DMS153 treated with DMSO at 0.1 percent for 48 hours (cell line): ENCODE results near the gene DDX43.
"Not testable (repeated sequence)": the region's sequence is repeated elsewhere in the genome, so short reads cannot be mapped to it uniquely, and the experiment has no call there.

Source experiments
- DNase-seq: peaks from one replicate; lab custom pipeline; 2025; ENCODE audit not compliant: unreplicated experiment; lab: John Stamatoyannopoulos, UW

DDX43 gene

DNA sequence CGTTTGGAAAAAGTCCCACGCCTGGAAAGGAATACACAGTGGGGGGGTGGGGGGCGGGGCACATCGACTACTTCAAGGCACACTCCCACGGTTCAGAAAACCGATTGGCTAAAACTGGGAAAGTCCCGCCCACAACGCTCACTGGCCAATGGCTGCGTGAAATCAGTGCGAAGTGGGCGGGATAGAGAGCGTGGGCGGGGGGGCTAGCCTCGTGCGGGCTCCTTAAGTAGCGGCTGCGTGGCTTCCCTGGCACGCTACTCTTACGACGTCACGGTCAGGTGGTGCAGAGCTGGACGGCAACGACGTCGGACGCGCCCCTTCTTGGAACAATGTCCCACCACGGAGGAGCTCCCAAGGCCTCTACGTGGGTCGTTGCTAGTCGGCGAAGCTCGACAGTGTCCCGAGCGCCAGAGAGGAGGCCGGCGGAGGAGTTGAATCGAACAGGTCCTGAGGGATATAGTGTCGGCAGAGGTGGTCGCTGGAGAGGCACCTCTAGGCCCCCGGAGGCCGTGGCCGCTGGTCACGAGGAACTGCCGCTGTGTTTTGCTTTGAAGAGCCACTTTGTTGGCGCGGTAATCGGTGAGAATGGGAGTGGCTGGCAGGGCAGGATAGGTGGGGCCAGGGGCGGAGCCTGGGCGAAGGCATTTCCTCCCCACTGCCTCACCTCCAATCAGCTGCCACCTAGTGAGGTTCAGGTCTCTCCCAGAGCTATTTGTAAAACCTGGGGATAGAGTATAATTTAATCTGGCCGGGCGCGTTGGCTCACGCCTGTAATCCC is at the start of gene DDX43:
TSS of gene DDX43 (plus strand) at position 252 of the 778 bp plus-strand sequence. CDS start at position 330, 78 bp downstream.
- no peak for DNase-seq

DNA sequence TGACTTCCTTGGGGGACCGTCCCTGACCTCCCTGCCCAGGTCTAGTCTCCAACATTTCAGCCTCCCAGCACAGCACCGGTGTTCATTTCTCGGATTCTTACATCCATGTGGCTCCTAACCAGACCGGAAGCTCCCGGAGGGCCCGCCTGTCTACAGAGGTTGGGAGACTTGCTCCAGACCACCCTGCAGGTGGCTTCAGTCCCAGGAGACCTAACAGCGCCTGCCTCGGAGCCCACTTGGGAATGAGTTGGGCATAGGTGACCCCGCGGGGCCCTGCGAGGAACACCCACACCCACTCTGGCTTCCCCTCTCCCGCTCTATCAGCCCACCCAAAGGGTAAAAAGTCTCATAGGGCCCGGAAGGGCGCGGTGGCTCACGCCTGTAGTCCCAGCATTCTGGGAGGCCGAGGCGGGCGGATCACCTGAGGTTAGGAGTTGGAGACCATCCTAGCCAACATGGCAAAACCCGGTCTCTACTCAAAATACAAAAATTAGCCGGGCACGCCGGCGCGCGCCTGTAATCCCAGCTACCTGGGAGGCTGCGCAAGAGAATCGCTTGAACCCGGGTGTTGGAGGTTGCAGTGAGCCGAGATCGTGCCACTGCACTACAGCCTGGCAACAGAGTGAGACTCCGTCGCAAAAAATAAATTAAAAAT is 46.0 kb upstream of the DDX43 start:
- no peak for DNase-seq

GRCh38 chr6:73349311-73349710 is 45.3 kb upstream of the DDX43 start:
- no peak for DNase-seq

GRCh38 chr6:73353636-73354593 is 40.7 kb upstream of the DDX43 start, which contains the start of gene DPPA5:
TSS of gene DPPA5 (minus strand) at chr6:73354276. CDS start at chr6:73354225, 51 bp downstream.
- no peak for DNase-seq

GRCh38 chr6:73362358-73362757 is 32.3 kb upstream of the DDX43 start, which contains the start of gene KHDC3L:
TSS of gene KHDC3L (plus strand) at chr6:73362658. CDS start at chr6:73362730, 72 bp downstream.
- DNase-seq: no peak

DNA sequence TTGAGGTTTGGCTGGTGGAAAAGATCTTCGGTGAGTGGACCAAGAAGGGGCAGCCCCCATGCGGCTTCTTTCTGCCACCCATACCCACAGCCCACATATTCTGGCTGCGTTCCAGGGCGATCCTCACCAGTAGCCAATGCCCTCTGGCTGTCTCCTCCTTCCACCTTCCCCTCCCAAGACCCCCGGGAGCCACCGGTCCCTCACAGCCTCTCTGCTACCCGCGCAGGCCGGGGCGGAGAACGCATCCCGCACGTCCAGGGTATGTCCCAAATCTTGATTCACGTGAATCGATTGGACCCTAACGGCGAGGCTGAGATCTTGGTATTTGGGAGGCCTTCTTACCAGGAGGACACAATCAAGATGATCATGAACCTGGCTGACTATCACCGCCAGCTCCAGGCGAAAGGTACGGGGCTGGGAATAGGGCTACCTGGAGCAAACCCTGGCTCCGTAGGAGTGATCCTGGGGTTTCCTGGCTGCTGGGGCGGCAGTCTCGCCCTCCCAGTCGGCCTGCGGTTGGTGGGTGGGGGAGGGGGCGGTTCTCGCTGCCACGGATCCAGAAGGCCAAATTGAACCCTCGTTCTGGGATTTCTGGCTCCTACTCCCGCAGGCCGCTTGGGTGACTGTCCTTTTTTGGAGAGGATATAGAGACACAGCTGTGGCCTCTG is 31.6 kb upstream of the DDX43 start:
- DNase-seq: no peak

GRCh38 chr6:73363537-73363875 is 31.1 kb upstream of the DDX43 start:
- no peak for DNase-seq

DNA sequence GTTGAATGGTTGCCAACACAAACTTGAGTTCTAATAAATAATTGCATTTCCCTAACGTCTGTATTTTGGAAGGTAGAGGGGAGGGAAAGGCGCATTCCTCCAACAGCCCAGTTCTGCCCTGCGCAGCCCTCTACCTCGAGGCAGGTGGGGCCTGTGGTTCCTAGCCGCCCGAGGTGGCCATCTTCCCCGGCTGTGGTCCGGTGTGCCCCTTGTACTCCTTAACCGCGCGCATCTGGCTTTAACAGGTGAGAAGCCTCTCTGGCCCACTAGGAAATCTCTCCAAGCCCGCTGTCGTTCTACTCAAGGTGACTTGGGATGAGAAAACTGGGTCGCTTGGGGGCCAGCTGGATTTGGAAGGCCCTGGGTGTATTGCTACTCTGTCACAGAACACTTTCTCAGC is 30.5 kb upstream of the DDX43 start:
- DNase-seq: no peak

DNA sequence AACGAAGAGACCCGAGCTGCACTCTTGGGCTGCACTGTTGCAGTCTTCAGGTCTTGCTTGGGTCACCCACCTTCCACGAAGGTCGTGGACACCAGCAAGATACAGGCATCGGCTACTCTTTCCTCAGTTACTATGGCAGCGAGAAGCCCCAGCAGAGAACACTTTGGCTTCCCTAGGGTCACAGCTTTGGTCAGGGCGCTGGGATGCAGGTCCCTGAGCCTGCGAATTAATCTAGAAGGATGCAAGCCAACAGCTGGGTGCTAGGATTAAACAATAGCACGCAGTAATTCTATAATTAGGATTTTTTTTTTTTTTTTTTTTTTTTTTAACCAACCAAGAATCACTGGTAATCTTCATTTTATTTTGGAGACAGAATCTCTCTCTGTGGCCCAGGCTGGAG is 30.1 kb upstream of the DDX43 start:
- no peak for DNase-seq

- no peak for DNase-seq
Observed at GRCh38 chr6:73367761-73368355, 26.8 kb upstream of the DDX43 start.

- no peak for DNase-seq
Observed at GRCh38 chr6:73368675-73369074, 26.0 kb upstream of the DDX43 start.

- DNase-seq: no peak
Observed at GRCh38 chr6:73369157-73369556, 25.5 kb upstream of the DDX43 start.

GRCh38 chr6:73369563-73369962 is 25.1 kb upstream of the DDX43 start, which contains the start of gene OOEP:
TSS of gene OOEP (minus strand) at chr6:73369897. CDS start at chr6:73369792, 105 bp downstream.
- DNase-seq: no peak

DNA sequence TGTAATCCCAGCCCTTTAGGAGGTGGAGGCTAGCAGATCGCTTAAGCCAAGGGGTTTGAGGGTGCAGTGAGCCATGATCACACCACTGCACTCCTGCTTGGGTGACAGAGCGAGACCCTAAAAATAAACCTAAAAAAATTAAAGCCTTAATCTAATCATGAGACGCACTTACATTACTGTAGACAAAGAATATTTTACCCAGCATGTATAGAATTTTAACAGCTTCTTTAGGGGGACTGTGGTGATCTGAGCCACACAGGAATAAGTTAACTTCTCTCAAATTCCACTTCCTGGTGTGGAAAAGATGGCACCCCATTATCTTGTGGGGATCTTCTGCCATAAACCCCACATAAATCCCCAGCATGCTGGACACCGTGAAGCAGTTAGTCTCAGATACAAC is 22.6 kb upstream of the DDX43 start:
- DNase-seq: no peak

GRCh38 chr6:73372516-73372915 is 22.1 kb upstream of the DDX43 start:
- no peak for DNase-seq

DNA sequence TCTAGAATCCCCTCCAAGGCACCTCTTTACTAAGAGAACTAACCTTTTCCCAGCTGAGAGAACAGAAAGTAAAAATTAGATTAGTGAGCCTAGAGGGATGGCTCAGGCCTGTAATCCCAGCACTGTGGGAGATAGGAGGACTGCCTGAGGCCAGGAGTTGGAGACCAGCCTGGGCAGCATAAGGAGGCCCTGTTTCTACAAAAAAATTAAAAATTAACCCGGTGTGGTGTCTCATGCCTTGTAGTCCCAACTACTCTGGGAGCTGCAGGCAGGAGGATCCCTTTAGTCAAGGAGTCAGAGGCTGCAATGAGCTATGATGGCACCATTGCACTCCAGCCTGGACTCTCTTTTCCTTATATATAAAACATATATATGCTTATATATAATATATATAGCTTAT is 19.4 kb upstream of the DDX43 start:
- DNase-seq: no peak

DNA sequence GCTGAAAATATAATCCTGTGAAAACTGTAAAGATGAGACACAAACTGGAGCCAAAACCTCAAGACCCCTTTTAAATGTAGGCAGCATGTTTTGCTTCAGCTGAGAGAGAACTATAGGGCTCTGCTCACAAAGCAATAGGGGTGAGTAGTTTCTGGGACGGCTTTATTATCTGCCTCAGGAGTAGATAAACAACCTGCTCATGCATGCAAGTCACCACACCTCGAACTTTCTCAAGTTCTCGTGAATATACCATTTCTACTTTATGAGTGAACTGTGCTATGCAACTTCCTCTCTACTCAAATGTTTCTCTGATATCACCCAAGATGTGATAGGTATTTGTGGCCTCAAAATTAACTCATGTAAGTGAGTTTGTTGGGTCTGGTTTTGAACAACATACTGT is 17.4 kb upstream of the DDX43 start:
- no peak for DNase-seq

DNA sequence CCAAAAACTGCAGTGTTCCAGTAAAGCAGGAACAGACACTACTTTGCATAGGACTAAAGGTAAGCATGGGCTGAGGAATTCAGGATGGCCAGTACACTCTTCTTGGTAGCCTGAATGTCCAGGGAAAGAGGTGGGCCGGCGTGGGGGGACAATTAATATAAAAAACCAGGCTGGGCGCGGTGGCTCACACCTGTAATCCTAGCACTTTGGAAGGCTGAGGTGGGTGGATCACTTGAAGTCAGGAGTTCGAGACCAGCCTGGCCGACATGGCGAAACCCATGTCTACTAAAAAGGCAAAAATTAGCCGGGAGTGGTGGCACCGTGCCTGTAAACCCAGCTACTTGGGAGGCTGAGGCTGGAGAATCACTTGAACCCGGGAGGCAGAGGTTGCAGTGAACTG is 13.1 kb upstream of the DDX43 start:
- DNase-seq: not testable (repeated sequence)

DNA sequence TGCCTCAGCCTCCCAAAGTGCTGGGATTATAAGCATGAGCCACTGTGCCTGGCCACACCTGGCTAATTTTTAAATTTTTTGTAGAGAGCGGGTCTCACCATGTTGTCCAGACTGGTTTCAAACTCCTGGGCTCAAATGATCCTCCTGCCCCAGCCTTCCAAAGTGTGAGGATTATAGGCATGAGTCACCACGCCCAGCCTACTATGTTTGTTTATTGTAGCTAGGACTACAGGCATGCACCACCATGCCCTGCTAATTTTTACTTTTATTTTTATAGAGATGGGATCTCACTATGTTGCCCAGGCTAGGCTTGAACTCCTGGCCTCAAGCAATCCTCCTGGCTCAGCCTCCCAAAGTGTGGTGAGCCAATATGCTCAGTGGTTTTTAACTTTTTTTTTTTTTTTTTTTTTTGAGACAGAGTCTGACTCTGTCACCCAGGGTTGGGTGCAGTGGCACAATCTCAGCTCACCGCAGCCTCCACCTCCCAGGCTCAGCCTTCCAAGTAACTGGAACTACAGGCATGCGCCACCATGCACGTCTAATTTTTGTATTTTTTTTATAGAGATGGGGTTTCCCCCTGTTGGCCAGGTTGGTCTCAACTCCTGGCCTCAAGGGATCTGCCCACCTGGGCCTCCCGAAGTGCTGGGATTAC is 12.0 kb upstream of the DDX43 start:
- DNase-seq: no peak

DNA sequence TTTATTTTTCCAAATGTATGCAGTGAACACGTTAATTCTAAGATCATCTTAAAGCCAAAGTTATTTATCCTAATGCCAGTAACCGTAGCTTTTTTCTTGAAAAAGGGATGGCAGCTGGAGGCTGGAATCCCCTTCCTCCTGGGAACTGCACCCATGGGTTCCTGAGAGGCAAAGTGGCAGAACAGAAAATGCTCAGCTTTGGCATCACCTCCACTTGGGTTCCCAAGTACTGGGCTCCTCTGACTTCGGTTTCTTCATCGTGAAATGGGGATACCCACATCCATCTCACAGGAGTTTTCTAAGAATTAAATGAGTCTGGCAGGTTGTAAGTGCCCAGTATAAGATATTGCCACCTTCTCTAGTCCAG is 6.2 kb upstream of the DDX43 start:
- DNase-seq: no peak
